Ishikawa (cell line): Measurements from ENCODE around the gene PLXNA4.

Source experiments
- CEBPB ChIP-seq: IDR thresholded peaks from 2 replicates; pipeline ENCODE4 v1.6.1; 2012
- EGR1 ChIP-seq: IDR thresholded peaks from 2 replicates; pipeline ENCODE4 v1.6.1; 2012
- EP300 ChIP-seq: IDR thresholded peaks from 2 replicates; pipeline ENCODE4 v1.6.1; 2012; ENCODE audit warnings: borderline replicate concordance
- FOXM1 ChIP-seq: IDR thresholded peaks from 2 replicates; pipeline ENCODE4 v1.6.1; 2012; ENCODE audit warnings: low read depth, borderline replicate concordance
- MAX ChIP-seq: IDR thresholded peaks from 2 replicates; pipeline ENCODE4 v1.6.1; 2012
- NFIC ChIP-seq: IDR thresholded peaks from 2 replicates; pipeline ENCODE4 v1.6.1; 2012
- REST ChIP-seq: IDR thresholded peaks from 2 replicates; pipeline ENCODE4 v1.6.1; 2012; ENCODE audit warnings: low read depth, mild to moderate bottlenecking
- TEAD4 ChIP-seq: IDR thresholded peaks from 2 replicates; pipeline ENCODE4 v1.6.1; 2012
- USF1 ChIP-seq: IDR thresholded peaks from 2 replicates; pipeline ENCODE4 v1.6.1; 2012
- YY1 ChIP-seq: IDR thresholded peaks from 2 replicates; pipeline ENCODE4 v1.6.1; 2012; ENCODE audit warnings: low read depth
- ZBTB7A ChIP-seq: IDR thresholded peaks from 2 replicates; pipeline ENCODE4 v1.6.1; 2012; ENCODE audit warnings: low read depth

- TF ChIP-seq REST = no peak
- TF ChIP-seq TEAD4 = no peak
- no peak for TF ChIP-seq YY1
- no peak for TF ChIP-seq CEBPB
- no peak for TF ChIP-seq ZBTB7A
- no peak for TF ChIP-seq NFIC
- TF ChIP-seq EP300 = no peak
- no peak for TF ChIP-seq USF1
- no peak for TF ChIP-seq EGR1
- TF ChIP-seq FOXM1 = no peak
- no peak for TF ChIP-seq MAX
Observed at GRCh38 chr7:132424277-132424676, 152.0 kb downstream of the PLXNA4 start.
